ENCODE data around the gene KIAA0232.

DNA sequence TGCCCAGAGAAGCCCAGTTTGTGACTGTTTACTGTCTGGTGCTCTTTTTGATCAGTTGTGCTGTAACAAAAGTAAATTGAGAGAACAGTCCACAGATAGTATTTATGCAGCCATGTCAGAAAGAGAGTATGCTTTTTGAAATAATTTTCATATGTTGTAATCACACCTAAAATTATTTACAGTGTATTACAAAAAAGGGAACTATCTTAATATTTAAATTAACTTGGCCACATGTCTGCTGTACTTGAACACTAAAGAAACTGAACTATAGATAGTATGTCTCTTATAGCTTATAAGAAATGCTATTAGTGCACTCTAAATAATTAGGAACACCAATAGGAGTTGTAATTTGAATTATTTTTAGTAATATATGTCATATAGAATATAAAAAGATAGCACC, 30.2 kb downstream of the KIAA0232 start:
- TF ChIP-seq CTCF (IDR thresholded peaks at IDR 0.05; ENCODE audit: insufficient read depth, low read length, poor library complexity, severe bottlenecking) (no peak), EZH2phosphoT487 (conservative IDR thresholded peaks at IDR 0.05; ENCODE audit: low read length) (no peak)

Data from SU-DHL-6 (cell line).